HG02840 (cell line): ENCODE results near the gene ZDHHC3.

Experiments
- ATAC-seq: cut with Tn5 transposase; IDR thresholded peaks from one replicate; pipeline ENCODE4 v1.9.1; 2021; ENCODE audit warnings: mild to moderate bottlenecking, moderate library complexity, moderate number of reproducible peaks; ENCODE audit not compliant: unreplicated experiment, low FRiP score

ZDHHC3 gene

DNA sequence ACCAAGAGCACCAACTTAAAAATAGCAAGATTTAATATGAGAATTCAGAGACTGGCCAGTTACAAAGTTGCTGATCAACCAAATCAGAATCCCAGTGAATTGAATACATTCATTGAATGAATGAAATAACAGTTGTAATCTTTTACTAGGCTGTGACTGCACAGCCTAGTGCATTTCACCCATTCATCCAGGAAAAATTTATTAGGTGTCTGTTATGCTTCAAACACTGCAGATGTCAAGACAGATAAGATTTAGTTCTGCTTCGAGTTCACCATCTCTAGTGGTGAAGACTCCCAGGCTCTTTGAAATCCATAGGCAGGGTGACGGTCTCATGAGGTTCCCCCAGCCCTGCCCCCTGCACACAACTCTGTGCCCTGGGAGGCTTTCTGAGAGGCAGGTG, 72.7 kb downstream of the ZDHHC3 start:
- no peak for ATAC-seq

GRCh38 chr3:44902628-44903027, 73.3 kb downstream of the ZDHHC3 start:
- no peak for ATAC-seq

DNA sequence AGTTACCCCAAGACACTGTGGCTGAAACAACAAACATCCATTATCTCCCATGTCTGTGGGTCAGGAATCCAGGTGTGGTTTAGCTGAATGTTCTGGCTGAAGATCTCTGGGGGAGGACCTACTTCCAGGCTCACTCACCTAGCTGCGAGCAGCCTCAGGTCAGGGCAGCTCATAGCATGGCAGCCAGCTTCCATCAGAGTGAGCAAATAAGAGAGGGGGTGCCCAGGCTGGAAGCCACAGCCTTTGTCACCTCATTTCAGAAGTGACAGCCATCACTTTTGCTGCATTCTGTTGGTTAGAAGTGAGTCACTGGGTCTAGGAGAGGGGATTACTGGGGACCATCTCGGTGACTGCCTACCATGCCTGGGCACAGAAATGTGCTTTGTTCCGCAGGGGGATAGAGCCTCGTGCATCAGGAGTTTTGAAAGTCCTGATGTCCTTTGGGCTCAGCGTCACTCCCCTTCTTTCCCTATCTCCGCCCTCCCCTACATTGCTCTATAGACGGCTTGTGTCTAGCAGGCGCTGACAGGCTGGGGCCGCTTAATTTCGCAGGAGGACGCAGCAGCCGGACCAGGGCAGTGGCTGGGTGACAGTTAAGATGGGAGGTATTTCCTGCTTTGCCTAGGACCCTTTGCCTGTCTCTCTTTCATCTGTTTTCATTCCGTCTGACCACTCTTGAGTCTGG, 76.1 kb downstream of the ZDHHC3 start:
- no peak for ATAC-seq

GRCh38 chr3:44896440-44896839, 79.5 kb downstream of the ZDHHC3 start:
- ATAC-seq: no peak

DNA sequence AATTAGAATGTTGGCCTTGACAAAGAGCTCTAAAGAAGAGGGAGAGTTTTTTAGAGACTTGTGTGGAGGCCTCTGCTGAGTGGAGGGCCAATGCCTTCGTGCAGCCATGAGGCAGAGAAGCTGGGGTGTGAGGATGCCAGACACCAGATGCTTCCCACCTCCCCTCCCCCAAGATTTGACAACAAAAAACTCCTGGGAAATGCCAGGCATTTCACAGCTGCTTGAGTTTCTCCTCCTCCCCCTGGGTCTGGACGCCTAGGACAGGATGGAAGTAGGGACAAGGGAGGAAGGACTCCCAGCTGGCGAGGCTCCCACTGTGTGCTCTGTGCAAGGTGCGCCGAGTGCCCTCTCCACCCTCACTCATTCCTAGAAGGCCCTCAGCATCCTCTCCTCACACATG, 81.5 kb downstream of the ZDHHC3 start:
- ATAC-seq: no peak

DNA sequence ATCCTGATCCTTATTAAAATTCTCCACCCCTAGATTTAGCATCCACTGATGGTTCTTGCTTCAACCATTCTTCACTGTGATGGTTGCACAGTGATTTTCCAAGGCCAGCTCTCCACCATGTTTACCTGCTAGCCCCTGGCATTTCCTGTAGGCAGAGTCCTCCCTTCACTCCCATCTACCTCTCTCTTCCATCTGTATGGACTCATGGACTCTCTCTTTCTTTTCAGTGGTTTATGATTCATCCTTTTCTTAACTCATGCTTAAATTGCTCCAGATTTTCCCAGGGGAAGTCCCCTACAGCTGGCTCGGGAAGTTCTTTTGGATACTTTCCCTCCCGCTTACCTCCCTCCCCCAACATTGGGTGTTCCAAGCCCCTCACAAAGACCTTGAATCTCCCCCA, 82.9 kb downstream of the ZDHHC3 start:
- no peak for ATAC-seq

DNA sequence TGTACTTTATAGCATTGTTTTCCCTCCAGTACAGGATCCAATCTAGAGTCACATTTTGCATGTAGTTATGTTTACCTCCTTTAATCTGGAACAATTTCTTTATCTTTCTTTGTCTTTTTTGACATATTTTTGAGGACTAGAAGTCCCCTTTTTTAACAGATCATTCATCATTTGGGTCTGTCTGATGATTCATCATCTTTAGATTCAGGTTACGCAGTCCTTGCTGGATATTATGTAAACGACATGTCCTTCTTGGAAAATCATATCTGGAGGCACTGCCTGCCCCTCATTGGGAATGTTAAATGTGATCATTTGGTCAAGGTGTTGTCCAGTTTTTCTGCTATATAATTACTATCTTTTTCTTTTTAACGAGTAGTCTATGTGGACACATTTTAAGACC, 83.3 kb downstream of the ZDHHC3 start:
- no peak for ATAC-seq

- no peak for ATAC-seq
These were observed 85.1 kb downstream of the ZDHHC3 start for GRCh38 chr3:44890852-44891251.

DNA sequence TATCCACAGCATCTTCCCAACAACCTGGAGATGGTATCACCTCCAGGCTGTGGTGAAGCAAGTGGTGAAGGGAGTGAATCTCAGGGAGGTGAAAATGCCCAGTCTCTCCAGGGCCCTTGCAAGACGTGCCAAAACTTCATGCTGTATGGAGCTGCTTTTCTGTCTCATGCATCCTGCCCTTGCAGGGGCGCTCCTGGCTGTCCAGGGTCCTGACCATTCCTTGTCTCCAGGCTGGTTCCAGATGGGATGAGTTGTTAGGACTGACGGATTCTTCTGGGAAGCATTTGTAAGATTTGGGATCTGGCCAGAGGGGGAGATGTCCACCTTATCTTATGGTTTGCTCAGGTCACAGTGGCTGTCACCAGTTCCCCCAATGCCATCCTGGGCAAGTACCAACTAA, 85.7 kb downstream of the ZDHHC3 start:
- ATAC-seq: no peak

DNA sequence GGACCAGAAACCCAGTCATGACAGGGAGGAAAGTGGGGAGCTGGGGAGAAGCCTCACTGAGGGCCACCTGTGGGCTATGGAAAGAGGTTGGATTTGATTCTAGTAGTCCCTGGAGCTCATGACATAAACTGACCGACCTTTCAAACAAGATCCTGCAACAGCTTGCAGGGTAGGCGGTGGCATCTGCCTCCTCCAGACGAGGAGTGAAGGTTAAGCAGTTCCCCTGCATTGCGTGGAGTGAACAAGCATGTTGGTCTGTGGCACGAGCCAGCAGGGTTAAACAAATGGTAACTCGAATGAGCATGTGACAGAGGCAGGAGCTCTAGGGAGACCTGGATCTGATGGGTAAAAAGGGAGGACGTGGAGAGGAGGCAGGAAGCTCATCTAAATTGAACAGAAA, 88.9 kb downstream of the ZDHHC3 start:
- ATAC-seq: no peak

GRCh38 chr3:44886561-44886960, 89.4 kb downstream of the ZDHHC3 start:
- ATAC-seq: no peak

DNA sequence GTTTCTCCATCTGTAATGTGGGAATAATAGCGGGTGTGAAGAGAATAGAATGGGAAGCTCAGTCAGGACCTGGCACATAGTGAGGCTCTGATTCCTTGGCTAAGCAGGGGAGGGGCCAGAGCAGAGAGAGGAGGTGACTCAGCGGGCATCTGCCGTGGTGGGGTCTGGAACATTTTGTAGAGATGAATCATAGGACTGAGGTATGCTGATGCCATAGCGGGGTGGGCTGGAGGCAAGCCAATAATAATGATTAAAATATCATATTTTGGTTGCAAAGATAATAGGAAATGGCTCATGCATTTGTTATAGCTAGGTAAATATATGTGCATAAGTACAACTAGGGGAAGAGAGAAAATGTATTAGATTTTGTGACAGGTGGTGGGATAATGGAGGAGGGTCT, 90.4 kb downstream of the ZDHHC3 start:
- ATAC-seq: no peak

DNA sequence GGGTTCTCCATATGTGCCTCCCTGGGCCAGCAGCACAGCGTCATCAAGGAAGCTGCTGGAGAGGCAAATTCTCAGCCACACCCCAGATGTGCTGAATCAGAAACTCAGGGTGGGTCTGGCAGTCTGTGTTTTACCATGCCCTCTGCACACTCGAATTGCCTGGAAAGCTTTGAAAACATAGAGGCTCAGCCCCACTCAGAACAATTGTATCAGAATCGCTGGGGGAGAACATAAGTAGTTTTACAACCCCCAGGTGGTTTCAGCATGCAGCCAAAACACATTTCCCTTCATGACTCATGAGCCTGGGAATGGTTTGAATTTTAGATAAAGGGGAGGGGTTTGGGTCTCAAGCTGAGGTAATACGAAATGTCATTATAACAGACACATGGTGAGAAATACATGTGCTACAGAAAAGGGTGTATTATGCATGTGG, 92.0 kb downstream of the ZDHHC3 start:
- ATAC-seq: no peak

DNA sequence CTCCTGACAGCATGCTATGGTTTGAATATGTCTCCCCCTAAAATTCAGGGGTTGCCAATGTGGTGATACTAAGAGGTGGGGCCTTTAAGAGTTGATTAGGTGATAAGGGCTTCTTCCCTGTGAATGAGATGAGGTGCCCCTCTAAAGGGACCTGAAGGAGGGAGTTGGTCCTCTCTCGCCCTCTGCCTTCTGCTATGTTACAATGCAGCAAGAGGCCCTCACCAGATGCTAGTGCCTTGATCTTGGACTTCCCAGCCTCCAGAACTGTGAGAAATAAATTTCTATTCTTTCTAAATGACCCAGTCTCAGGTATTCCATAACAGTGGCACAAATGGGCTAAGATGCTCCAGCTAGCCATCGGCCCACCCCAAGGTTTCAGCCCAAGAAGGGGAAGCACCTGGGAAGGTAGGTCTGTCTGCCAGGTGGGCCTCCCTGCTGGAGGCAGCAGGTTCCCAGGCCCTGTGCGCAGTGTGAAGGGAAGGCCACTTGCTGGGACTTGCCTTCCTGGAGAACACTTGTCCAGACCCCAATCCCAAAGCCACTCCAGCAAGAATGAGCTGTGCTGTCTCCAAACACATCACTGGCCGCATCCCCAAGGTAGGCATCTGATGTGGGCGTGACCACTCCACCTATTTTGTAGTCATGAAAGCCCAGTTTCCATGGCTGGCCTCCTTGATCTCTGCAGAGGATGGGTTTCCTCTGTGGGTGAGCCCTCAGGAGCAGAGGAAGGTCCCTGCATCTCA, 92.6 kb downstream of the ZDHHC3 start:
- no peak for ATAC-seq

DNA sequence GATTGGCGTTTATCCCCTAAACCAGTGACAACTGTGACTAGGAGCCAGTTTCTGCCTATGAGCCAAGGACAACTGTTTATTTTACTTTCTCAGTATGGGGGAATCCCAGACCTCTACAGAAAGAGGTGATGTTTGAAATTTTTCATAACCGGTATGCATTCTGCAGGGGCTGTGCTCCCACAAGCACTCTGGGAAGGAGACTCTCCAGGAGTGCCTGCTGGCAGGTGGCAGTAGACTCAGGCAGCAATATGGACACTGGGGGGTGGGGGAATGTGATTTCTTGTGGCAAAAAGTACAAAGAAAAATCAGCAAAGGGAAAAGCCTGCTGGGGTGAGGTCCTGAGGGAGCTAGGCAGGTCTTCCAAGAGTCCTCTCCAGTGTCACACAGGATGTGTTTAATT, 95.7 kb downstream of the ZDHHC3 start:
- ATAC-seq: no peak

- ATAC-seq: no peak
These were observed 98.6 kb downstream of the ZDHHC3 start for GRCh38 chr3:44877333-44877732.

- ATAC-seq: no peak
These were observed 100.4 kb downstream of the ZDHHC3 start for GRCh38 chr3:44875596-44875995.
